ENCODE data around the gene TFPI.
"Not testable (repeated sequence)": the region's sequence is repeated elsewhere in the genome, so short reads cannot be mapped to it uniquely, and the experiment has no call there.

The TFPI gene

GRCh38 chr2:187575751-187576067, 21.5 kb upstream of the TFPI start:
- WGBS, result 47% methylated on average over 1 of the region's 1 CpG

GRCh38 chr2:187574969-187575750, 20.9 kb upstream of the TFPI start:
- H3K27me3 ChIP-seq (ENCODE audit: insufficient read depth, low read length), result no peaks in the 10 kb centered on the region
- 52% methylated on average over 3 of the region's 3 CpGs for WGBS
- H3K4me1 ChIP-seq (ENCODE audit: insufficient read depth, low read length), result peaks cover 20% of the 10 kb centered on the region
- H3K27ac ChIP-seq (ENCODE audit: low read depth, low read length), result peak overlapping the region; percentile 55
- no peak overlapping the region for H3K9ac ChIP-seq (ENCODE audit: low read depth, low read length)
- no peaks in the 10 kb centered on the region for H3K36me3 ChIP-seq (ENCODE audit: insufficient read depth, low read length)
- peaks cover 5% of the 10 kb centered on the region; the same call in 1 of the 2 replicates for H3K9me3 ChIP-seq (ENCODE audit: insufficient read depth, low read depth, low read length)
- H3K4me3 ChIP-seq (ENCODE audit: low read length), result no peak overlapping the region

More at GRCh38 chr2:187575751-187576067, 21.5 kb upstream of the TFPI start:
- no peak overlapping the region for H3K4me3 ChIP-seq (ENCODE audit: low read length)
- peaks cover 5% of the 10 kb centered on the region; the same call in 1 of the 2 replicates for H3K9me3 ChIP-seq (ENCODE audit: insufficient read depth, low read depth, low read length)
- no peaks in the 10 kb centered on the region for H3K27me3 ChIP-seq (ENCODE audit: insufficient read depth, low read length)
- H3K36me3 ChIP-seq (ENCODE audit: insufficient read depth, low read length), result no peaks in the 10 kb centered on the region
- H3K4me1 ChIP-seq (ENCODE audit: insufficient read depth, low read length), result peaks cover 20% of the 10 kb centered on the region
- no peak overlapping the region for H3K27ac ChIP-seq (ENCODE audit: low read depth, low read length)
- H3K9ac ChIP-seq (ENCODE audit: low read depth, low read length), result no peak overlapping the region

- WGBS, result 92% methylated on average over 2 of the region's 2 CpGs
- H3K27me3 ChIP-seq (ENCODE audit: insufficient read depth, low read length), result no peaks in the 10 kb centered on the region
Observed at GRCh38 chr2:187573722-187574121, 19.5 kb upstream of the TFPI start.

GRCh38 chr2:187571996-187572395, 17.8 kb upstream of the TFPI start:
- H3K27me3 ChIP-seq (ENCODE audit: insufficient read depth, low read length); H3K9ac ChIP-seq (ENCODE audit: low read depth, low read length); H3K36me3 ChIP-seq (ENCODE audit: insufficient read depth, low read length); H3K27ac ChIP-seq (ENCODE audit: low read depth, low read length); H3K9me3 ChIP-seq (ENCODE audit: insufficient read depth, low read depth, low read length); H3K4me3 ChIP-seq (ENCODE audit: low read length): not testable (repeated sequence)
- H3K4me1 ChIP-seq (ENCODE audit: insufficient read depth, low read length), result peaks cover 32% of the 10 kb centered on the region
- WGBS, result over 99% methylated on average over 4 of the region's 5 CpGs

More at GRCh38 chr2:187573722-187574121, 19.5 kb upstream of the TFPI start:
- peaks cover 20% of the 10 kb centered on the region for H3K4me1 ChIP-seq (ENCODE audit: insufficient read depth, low read length)
- no peak overlapping the region for H3K4me3 ChIP-seq (ENCODE audit: low read length)
- H3K36me3 ChIP-seq (ENCODE audit: insufficient read depth, low read length), result no peaks in the 10 kb centered on the region
- peaks cover 5% of the 10 kb centered on the region; the same call in 1 of the 2 replicates for H3K9me3 ChIP-seq (ENCODE audit: insufficient read depth, low read depth, low read length)
- no peak overlapping the region for H3K9ac ChIP-seq (ENCODE audit: low read depth, low read length)
- no peak overlapping the region for H3K27ac ChIP-seq (ENCODE audit: low read depth, low read length)

GRCh38 chr2:187569571-187569970, 15.3 kb upstream of the TFPI start:
- no peak overlapping the region for H3K27ac ChIP-seq (ENCODE audit: low read depth, low read length)

GRCh38 chr2:187569042-187569441, 14.8 kb upstream of the TFPI start:
- H3K4me1 ChIP-seq (ENCODE audit: insufficient read depth, low read length), result peaks cover 24% of the 10 kb centered on the region
- no peak overlapping the region for H3K27ac ChIP-seq (ENCODE audit: low read depth, low read length)
- H3K9me3 ChIP-seq (ENCODE audit: insufficient read depth, low read depth, low read length), result peaks cover 5% of the 10 kb centered on the region; the same call in 1 of the 2 replicates
- no peak overlapping the region for H3K4me3 ChIP-seq (ENCODE audit: low read length)
- H3K36me3 ChIP-seq (ENCODE audit: insufficient read depth, low read length), result no peaks in the 10 kb centered on the region
- no peak overlapping the region for H3K9ac ChIP-seq (ENCODE audit: low read depth, low read length)
- WGBS, result 90% methylated on average over 1 of the region's 1 CpG
- no peaks in the 10 kb centered on the region for H3K27me3 ChIP-seq (ENCODE audit: insufficient read depth, low read length)

More at GRCh38 chr2:187569571-187569970, 15.3 kb upstream of the TFPI start:
- H3K27me3 ChIP-seq (ENCODE audit: insufficient read depth, low read length), result no peaks in the 10 kb centered on the region
- no peak overlapping the region for H3K9ac ChIP-seq (ENCODE audit: low read depth, low read length)
- no peaks in the 10 kb centered on the region for H3K36me3 ChIP-seq (ENCODE audit: insufficient read depth, low read length)
- peaks cover 24% of the 10 kb centered on the region for H3K4me1 ChIP-seq (ENCODE audit: insufficient read depth, low read length)
- H3K4me3 ChIP-seq (ENCODE audit: low read length), result no peak overlapping the region
- peaks cover 5% of the 10 kb centered on the region; the same call in 1 of the 2 replicates for H3K9me3 ChIP-seq (ENCODE audit: insufficient read depth, low read depth, low read length)

GRCh38 chr2:187567126-187567525, 12.9 kb upstream of the TFPI start:
- Histone ChIP-seq H3K27ac (ENCODE audit: low read depth, low read length) (no peak overlapping the region), H3K36me3 (ENCODE audit: insufficient read depth, low read length) (no peaks in the 10 kb centered on the region), H3K27me3 (ENCODE audit: insufficient read depth, low read length) (no peaks in the 10 kb centered on the region), H3K9me3 (ENCODE audit: insufficient read depth, low read depth, low read length) (no peaks in the 10 kb centered on the region), H3K4me3 (ENCODE audit: low read length) (no peak overlapping the region), H3K9ac (ENCODE audit: low read depth, low read length) (no peak overlapping the region), H3K4me1 (ENCODE audit: insufficient read depth, low read length) (peaks cover 24% of the 10 kb centered on the region)
- WGBS, result 80% methylated on average over 1 of the region's 1 CpG

GRCh38 chr2:187566712-187567111, 12.5 kb upstream of the TFPI start:
- Histone ChIP-seq H3K4me1 (ENCODE audit: insufficient read depth, low read length) (peaks cover 24% of the 10 kb centered on the region), H3K27me3 (ENCODE audit: insufficient read depth, low read length) (no peaks in the 10 kb centered on the region), H3K9ac (ENCODE audit: low read depth, low read length) (peak overlapping the region; percentile 3; the same call in 1 of the 2 replicates), H3K36me3 (ENCODE audit: insufficient read depth, low read length) (no peaks in the 10 kb centered on the region), H3K9me3 (ENCODE audit: insufficient read depth, low read depth, low read length) (no peaks in the 10 kb centered on the region), H3K27ac (ENCODE audit: low read depth, low read length) (peak overlapping the region; percentile 38), H3K4me3 (ENCODE audit: low read length) (no peak overlapping the region)
- 90% methylated on average over 1 of the region's 1 CpG for WGBS

GRCh38 chr2:187566266-187566665, 12.0 kb upstream of the TFPI start:
- Histone ChIP-seq H3K4me1 (ENCODE audit: insufficient read depth, low read length) (peaks cover 24% of the 10 kb centered on the region), H3K27ac (ENCODE audit: low read depth, low read length) (peak overlapping the region; percentile 38), H3K36me3 (ENCODE audit: insufficient read depth, low read length) (no peaks in the 10 kb centered on the region; the same call in 1 of the 2 replicates), H3K9me3 (ENCODE audit: insufficient read depth, low read depth, low read length) (no peaks in the 10 kb centered on the region), H3K9ac (ENCODE audit: low read depth, low read length) (peak overlapping the region; percentile 3; the same call in 1 of the 2 replicates), H3K27me3 (ENCODE audit: insufficient read depth, low read length) (no peaks in the 10 kb centered on the region), H3K4me3 (ENCODE audit: low read length) (no peak overlapping the region)

- not testable (repeated sequence) for H3K36me3 ChIP-seq (ENCODE audit: insufficient read depth, low read length); H3K27me3 ChIP-seq (ENCODE audit: insufficient read depth, low read length); H3K9me3 ChIP-seq (ENCODE audit: insufficient read depth, low read depth, low read length); H3K27ac ChIP-seq (ENCODE audit: low read depth, low read length)
- Histone ChIP-seq H3K9ac (ENCODE audit: low read depth, low read length) (peak overlapping the region; percentile 52; the same call in 1 of the 2 replicates), H3K4me3 (ENCODE audit: low read length) (peak overlapping the region; percentile 52), H3K4me1 (ENCODE audit: insufficient read depth, low read length) (peaks cover 24% of the 10 kb centered on the region)
- 23% methylated on average over 9 of the region's 11 CpGs for WGBS
Observed at GRCh38 chr2:187565618-187566017, 11.4 kb upstream of the TFPI start.

GRCh38 chr2:187556493-187556892, 2.3 kb upstream of the TFPI start:
- H3K27ac ChIP-seq (ENCODE audit: low read depth, low read length); H3K4me3 ChIP-seq (ENCODE audit: low read length); H3K9me3 ChIP-seq (ENCODE audit: insufficient read depth, low read depth, low read length); H3K9ac ChIP-seq (ENCODE audit: low read depth, low read length); H3K36me3 ChIP-seq (ENCODE audit: insufficient read depth, low read length); H3K27me3 ChIP-seq (ENCODE audit: insufficient read depth, low read length): not testable (repeated sequence)
- peaks cover 22% of the 10 kb centered on the region for H3K4me1 ChIP-seq (ENCODE audit: insufficient read depth, low read length)
- 95% methylated on average over 31 of the region's 31 CpGs for WGBS

All from HUES64 (cell line).